Tibial nerve (tissue), 4 donors: Measurements from ENCODE around the gene MAPKAP1. TPM values are rescaled to one million over a fixed set of nuclear protein-coding genes. Genes with fewer than 3 reads are reported as not detected.

Source experiments
- DNase-seq, 2 donors: peaks; one replicate each; pipeline ENCODE4 v3.0.0-alpha.2; 2019; ENCODE audit warnings: low spot score in 2 of 2
- H3K27ac ChIP-seq, 4 donors: fragments of 200-600 bp; sonication (generic) in 3 of 4; one replicate each; pipeline ENCODE4 v1.5.1; 2017 to 2019; ENCODE audit warnings: mild to moderate bottlenecking in 1 of 4
- H3K27me3 ChIP-seq, 2 donors: fragments of 200-600 bp; sonication (generic) in 1 of 2; one replicate each; pipeline versions ENCODE4 v1.5.1 to v1.6.0; 2017 to 2019
- H3K36me3 ChIP-seq, 3 donors: fragments of 200-600 bp; sonication (generic); one replicate each; pipeline ENCODE4 v1.5.1; 2018 to 2019
- H3K4me1 ChIP-seq, 4 donors: fragments of 200-600 bp; sonication (generic) in 3 of 4; one replicate each; pipeline ENCODE4 v1.5.1; 2017 to 2019
- H3K4me3 ChIP-seq, 4 donors: fragments of 200-600 bp; sonication (generic) in 3 of 4; one replicate each; pipeline ENCODE4 v1.5.1; 2017 to 2019; ENCODE audit warnings: mild to moderate bottlenecking in 1 of 4, moderate library complexity in 1 of 4
- H3K9me3 ChIP-seq, 4 donors: fragments of 200-600 bp; sonication (generic) in 3 of 4; one replicate each; pipeline ENCODE4 v1.5.1; 2017 to 2019
- EP300 ChIP-seq, 2 donors: sonication (generic); formaldehyde crosslinking; IDR thresholded peaks; one replicate each; pipeline ENCODE4 v1.6.1; 2017; ENCODE audit warnings: antibody characterized with exemption in 2 of 2, mild to moderate bottlenecking in 1 of 2
- POLR2A ChIP-seq, 2 donors: fragments of 450-650 bp; IDR thresholded peaks; one replicate each; pipeline ENCODE4 v1.6.1; 2017; ENCODE audit warnings: antibody characterized with exemption in 2 of 2, mild to moderate bottlenecking in 2 of 2, moderate library complexity in 2 of 2
- WGBS, 2 donors: methylation state at CpG; one replicate each; pipeline ENCODE4 v1.1.5; 2018; 5-methylcytosine and 5-hydroxymethylcytosine counted together
- total RNA-seq, 4 donors: library from RNA; depleted of rRNA; stranded (reverse); fragments of >200 nt; gene quantifications; one replicate each; pipeline ENCODE4 v1.1.0, GENCODE V29; 2016
- TF ChIP-seq, protein P1 (sequence below), 5 experiments: fragments of 200-600 bp in 3 of 5; fragments of 450-650 bp in 2 of 5; sonication (generic) in 3 of 5; IDR thresholded peaks; one replicate each; pipeline ENCODE4 v1.5.1; 2016 to 2019; ENCODE audit warnings: antibody characterized with exemption in 5 of 5, mild to moderate bottlenecking in 3 of 5, moderate library complexity in 2 of 5

The MAPKAP1 gene
- total RNA-seq, 4 donors from 2014 or later = 61.4 to 111 (median 92.7) TPM

DNA sequence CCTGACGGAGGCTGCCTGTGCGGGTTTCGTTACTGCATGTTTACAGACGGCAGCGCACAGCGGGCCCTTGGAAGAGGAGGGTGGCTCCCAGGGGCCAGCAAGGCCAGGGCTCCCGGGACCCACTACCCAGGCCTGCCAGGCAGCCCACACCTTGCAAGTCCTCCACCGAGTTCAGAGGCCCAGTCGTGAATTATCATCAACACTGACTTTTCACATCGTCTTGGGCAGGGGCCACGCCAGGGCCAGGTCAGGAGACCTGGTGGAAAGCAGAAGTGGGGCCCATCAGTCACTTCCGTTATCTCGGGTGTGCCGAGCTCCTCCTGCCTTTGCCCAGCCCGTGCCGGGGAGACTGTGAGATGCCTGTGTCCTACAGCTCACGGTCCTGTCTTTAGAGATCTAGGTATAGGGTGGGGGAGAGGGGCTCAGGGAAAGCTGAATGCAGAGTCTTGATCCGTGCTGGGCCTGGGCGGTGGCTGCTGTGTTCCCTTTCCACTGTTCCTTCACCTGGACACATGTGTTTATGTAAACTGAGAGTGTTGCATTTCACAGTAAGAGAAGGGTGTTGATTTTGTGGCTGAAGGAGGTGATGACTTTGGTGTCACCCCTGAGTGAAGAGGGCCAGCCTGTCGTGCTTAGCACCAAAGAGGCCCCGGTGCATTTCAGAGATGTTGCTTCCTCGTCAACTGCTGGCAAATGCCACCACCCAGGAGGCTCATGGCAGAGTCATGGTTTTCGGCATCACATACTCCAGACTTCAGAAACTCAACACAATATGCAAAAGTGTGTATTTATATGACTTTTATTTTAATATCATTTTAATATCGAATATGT lies 270.2 kb downstream of the MAPKAP1 start:
- H3K4me1 ChIP-seq = no peaks in the 10 kb centered on the region
- no peaks in the 10 kb centered on the region for H3K27me3 ChIP-seq
- no peak for DNase-seq
- no peak overlapping the region for H3K27ac ChIP-seq
- H3K36me3 ChIP-seq = peaks cover 0 to 57% (median 10%) of the 10 kb centered on the region in 3 donors
- TF ChIP-seq, protein P1, sequence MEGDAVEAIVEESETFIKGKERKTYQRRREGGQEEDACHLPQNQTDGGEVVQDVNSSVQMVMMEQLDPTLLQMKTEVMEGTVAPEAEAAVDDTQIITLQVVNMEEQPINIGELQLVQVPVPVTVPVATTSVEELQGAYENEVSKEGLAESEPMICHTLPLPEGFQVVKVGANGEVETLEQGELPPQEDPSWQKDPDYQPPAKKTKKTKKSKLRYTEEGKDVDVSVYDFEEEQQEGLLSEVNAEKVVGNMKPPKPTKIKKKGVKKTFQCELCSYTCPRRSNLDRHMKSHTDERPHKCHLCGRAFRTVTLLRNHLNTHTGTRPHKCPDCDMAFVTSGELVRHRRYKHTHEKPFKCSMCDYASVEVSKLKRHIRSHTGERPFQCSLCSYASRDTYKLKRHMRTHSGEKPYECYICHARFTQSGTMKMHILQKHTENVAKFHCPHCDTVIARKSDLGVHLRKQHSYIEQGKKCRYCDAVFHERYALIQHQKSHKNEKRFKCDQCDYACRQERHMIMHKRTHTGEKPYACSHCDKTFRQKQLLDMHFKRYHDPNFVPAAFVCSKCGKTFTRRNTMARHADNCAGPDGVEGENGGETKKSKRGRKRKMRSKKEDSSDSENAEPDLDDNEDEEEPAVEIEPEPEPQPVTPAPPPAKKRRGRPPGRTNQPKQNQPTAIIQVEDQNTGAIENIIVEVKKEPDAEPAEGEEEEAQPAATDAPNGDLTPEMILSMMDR (IDR thresholded peaks at IDR 0.05) = no peak
- no peak for TF ChIP-seq EP300 (IDR thresholded peaks at IDR 0.05)
- TF ChIP-seq POLR2A (IDR thresholded peaks at IDR 0.05) = no peak
- no peak overlapping the region for H3K4me3 ChIP-seq
- H3K9me3 ChIP-seq = no peaks in the 10 kb centered on the region
- WGBS, 2 donors = 86 to 90% methylated on average over 18 to 20 of the region's 24 CpGs

- Histone ChIP-seq H3K27ac (no peak overlapping the region), H3K4me1 (no peaks in the 10 kb centered on the region), H3K27me3 (no peaks in the 10 kb centered on the region), H3K4me3 (no peak overlapping the region), H3K9me3 (no peaks in the 10 kb centered on the region), H3K36me3 (peaks cover 0 to 49% (median 10%) of the 10 kb centered on the region in 3 donors)
- TF ChIP-seq, protein P1 (IDR thresholded peaks at IDR 0.05) = no peak
- TF ChIP-seq EP300 (IDR thresholded peaks at IDR 0.05) (no peak), POLR2A (IDR thresholded peaks at IDR 0.05) (no peak)
- WGBS, 2 donors = 86 to 87% methylated on average over 15 to 16 of the region's 16 CpGs
- no peak for DNase-seq
These were observed 271.0 kb downstream of the MAPKAP1 start for GRCh38 chr9:125435776-125436612.

- H3K4me3 ChIP-seq = no peak overlapping the region
- H3K27ac ChIP-seq = no peak overlapping the region
- H3K36me3 ChIP-seq = peaks cover 0 to 43% (median 10%) of the 10 kb centered on the region in 3 donors
- no peak for DNase-seq
- WGBS, 2 donors = 82 to 85% methylated on average over 13 to 15 of the region's 16 CpGs
- TF ChIP-seq EP300 (IDR thresholded peaks at IDR 0.05) (no peak), POLR2A (IDR thresholded peaks at IDR 0.05) (no peak)
- TF ChIP-seq, protein P1 (IDR thresholded peaks at IDR 0.05) = no peak
- H3K27me3 ChIP-seq = no peaks in the 10 kb centered on the region
- H3K4me1 ChIP-seq = no peaks in the 10 kb centered on the region
- no peaks in the 10 kb centered on the region for H3K9me3 ChIP-seq
These were observed 271.8 kb downstream of the MAPKAP1 start for GRCh38 chr9:125434986-125435775.

- H3K27me3 ChIP-seq = no peaks in the 10 kb centered on the region
- TF ChIP-seq, protein P1 (IDR thresholded peaks at IDR 0.05) = no peak
- TF ChIP-seq POLR2A (IDR thresholded peaks at IDR 0.05) = no peak
- TF ChIP-seq EP300 (IDR thresholded peaks at IDR 0.05) = no peak
- H3K4me1 ChIP-seq = no peaks in the 10 kb centered on the region
- H3K36me3 ChIP-seq = peaks cover 0 to 26% (median 0%) of the 10 kb centered on the region in 3 donors
- no peak for DNase-seq
- H3K27ac ChIP-seq = no peak overlapping the region
- no peaks in the 10 kb centered on the region for H3K9me3 ChIP-seq
- no peak overlapping the region for H3K4me3 ChIP-seq
- 23 to 32% methylated on average over 14 to 15 of the region's 15 CpGs for WGBS, 2 donors
These were observed 273.5 kb downstream of the MAPKAP1 start for GRCh38 chr9:125433461-125434011.
